ENCODE measurements around the gene RPS8. TPM values are rescaled to one million over a fixed set of nuclear protein-coding genes. Genes with fewer than 3 reads are reported as not detected.
A peak's percentile ranks its signal among the peaks of the same experiment; 100 is the strongest.

RPS8 gene
- total RNA-seq, 1 donor from 2014 or later = 2,620 TPM

- TF ChIP-seq CTCF (conservative IDR thresholded peaks at IDR 0.05) = no peak
- no peaks in the 10 kb centered on the region for H3K27me3 Mint-ChIP-seq
- DNase-seq (ENCODE audit: extremely low spot score, unreplicated experiment) = no peak
- H3K9me3 Mint-ChIP-seq = no peaks in the 10 kb centered on the region
- peaks cover 32% of the 10 kb centered on the region for H3K4me1 Mint-ChIP-seq (ENCODE audit: unreplicated experiment)
- H3K4me3 Mint-ChIP-seq = peak overlapping the region; percentile 97
- peak overlapping the region; percentile 82 for H3K27ac Mint-ChIP-seq
- H3K36me3 Mint-ChIP-seq = peaks cover 34% of the 10 kb centered on the region
Observed at GRCh38 chr1:44777969-44778635, 2.8 kb downstream of the RPS8 start.

- Mint-ChIP-seq H3K4me1 (ENCODE audit: unreplicated experiment) (peaks cover 38% of the 10 kb centered on the region), H3K27me3 (no peaks in the 10 kb centered on the region), H3K36me3 (peaks cover 34% of the 10 kb centered on the region), H3K4me3 (peak overlapping the region; percentile 76), H3K9me3 (no peaks in the 10 kb centered on the region), H3K27ac (peak overlapping the region; percentile 82)
- DNase-seq (ENCODE audit: extremely low spot score, unreplicated experiment) = no peak
- TF ChIP-seq CTCF (conservative IDR thresholded peaks at IDR 0.05) = no peak
Observed at GRCh38 chr1:44778705-44779576, 3.6 kb downstream of the RPS8 start.

- Mint-ChIP-seq H3K27me3 (no peaks in the 10 kb centered on the region), H3K4me1 (ENCODE audit: unreplicated experiment) (peaks cover 38% of the 10 kb centered on the region), H3K27ac (peak overlapping the region; percentile 77), H3K9me3 (no peaks in the 10 kb centered on the region), H3K36me3 (peaks cover 34% of the 10 kb centered on the region), H3K4me3 (no peak overlapping the region)
- no peak for DNase-seq (ENCODE audit: extremely low spot score, unreplicated experiment)
- TF ChIP-seq CTCF (conservative IDR thresholded peaks at IDR 0.05) = no peak
Observed at GRCh38 chr1:44780583-44781121, 5.3 kb downstream of the RPS8 start.

- no peaks in the 10 kb centered on the region for H3K9me3 Mint-ChIP-seq
- peak overlapping the region; percentile 50 for H3K27ac Mint-ChIP-seq
- peaks cover 17% of the 10 kb centered on the region for H3K36me3 Mint-ChIP-seq
- H3K4me1 Mint-ChIP-seq (ENCODE audit: unreplicated experiment) = peaks cover 27% of the 10 kb centered on the region
- DNase-seq (ENCODE audit: extremely low spot score, unreplicated experiment) = no peak
- no peak for TF ChIP-seq CTCF (conservative IDR thresholded peaks at IDR 0.05)
- H3K27me3 Mint-ChIP-seq = no peaks in the 10 kb centered on the region
- H3K4me3 Mint-ChIP-seq = peak overlapping the region; percentile 79
Observed at GRCh38 chr1:44783697-44784093, 8.4 kb downstream of the RPS8 start.

- no peaks in the 10 kb centered on the region for H3K9me3 Mint-ChIP-seq
- no peak for DNase-seq (ENCODE audit: extremely low spot score, unreplicated experiment)
- peak overlapping the region; percentile 79 for H3K4me3 Mint-ChIP-seq
- H3K27me3 Mint-ChIP-seq = no peaks in the 10 kb centered on the region
- peaks cover 12% of the 10 kb centered on the region for H3K36me3 Mint-ChIP-seq
- peak overlapping the region; percentile 50 for H3K27ac Mint-ChIP-seq
- peaks cover 23% of the 10 kb centered on the region for H3K4me1 Mint-ChIP-seq (ENCODE audit: unreplicated experiment)
- peak; percentile 17 for TF ChIP-seq CTCF (conservative IDR thresholded peaks at IDR 0.05)
Observed at GRCh38 chr1:44784094-44785028, 9.0 kb downstream of the RPS8 start.
